Measurements from ENCODE around the gene AGBL4. TPM values are rescaled to one million over a fixed set of nuclear protein-coding genes. Genes with fewer than 3 reads are reported as not detected.

AGBL4 gene
- total and polyA plus RNA-seq, 9 of the 15 experiments (the other 6 are each of a cell fraction or from before 2014, with no cell fraction given) = 0.11 TPM; not detected in 7

GRCh38 chr1:49723662-49724061 is 300.1 kb downstream of the AGBL4 start (continued):
- TF ChIP-seq AFF1 (IDR thresholded peaks at IDR 0.05; ENCODE audit: low read depth in 1 of 2, partially characterized antibody in 2 of 2) (no peak), EWSR1 (IDR thresholded peaks at IDR 0.05; ENCODE audit: borderline replicate concordance, low read depth, partially characterized antibody) (no peak)
- TF ChIP-seq, protein P1, sequence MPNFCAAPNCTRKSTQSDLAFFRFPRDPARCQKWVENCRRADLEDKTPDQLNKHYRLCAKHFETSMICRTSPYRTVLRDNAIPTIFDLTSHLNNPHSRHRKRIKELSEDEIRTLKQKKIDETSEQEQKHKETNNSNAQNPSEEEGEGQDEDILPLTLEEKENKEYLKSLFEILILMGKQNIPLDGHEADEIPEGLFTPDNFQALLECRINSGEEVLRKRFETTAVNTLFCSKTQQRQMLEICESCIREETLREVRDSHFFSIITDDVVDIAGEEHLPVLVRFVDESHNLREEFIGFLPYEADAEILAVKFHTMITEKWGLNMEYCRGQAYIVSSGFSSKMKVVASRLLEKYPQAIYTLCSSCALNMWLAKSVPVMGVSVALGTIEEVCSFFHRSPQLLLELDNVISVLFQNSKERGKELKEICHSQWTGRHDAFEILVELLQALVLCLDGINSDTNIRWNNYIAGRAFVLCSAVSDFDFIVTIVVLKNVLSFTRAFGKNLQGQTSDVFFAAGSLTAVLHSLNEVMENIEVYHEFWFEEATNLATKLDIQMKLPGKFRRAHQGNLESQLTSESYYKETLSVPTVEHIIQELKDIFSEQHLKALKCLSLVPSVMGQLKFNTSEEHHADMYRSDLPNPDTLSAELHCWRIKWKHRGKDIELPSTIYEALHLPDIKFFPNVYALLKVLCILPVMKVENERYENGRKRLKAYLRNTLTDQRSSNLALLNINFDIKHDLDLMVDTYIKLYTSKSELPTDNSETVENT (CRISPR knock-in tag; IDR thresholded peaks at IDR 0.05) = no peak
